Activated CD8-positive, alpha-beta memory T cell treated with anti-CD3 and anti-CD28 coated beads, Interleukin-2, amount 10 ng/mL, durations not matched to agents 7 days and 5 days (primary cell): ENCODE results near the gene TBC1D2B. TPM values are rescaled to one million over a fixed set of nuclear protein-coding genes. Genes with fewer than 3 reads are reported as not detected.
A peak's percentile ranks its signal among the peaks of the same experiment; 100 is the strongest.

Experiments used
- ATAC-seq: fragments of 150-1000 bp; cut with Tn5 transposase; one replicate; pipeline ENCODE4 v1.10.0; 2021; ENCODE audit warnings: moderate library complexity
- CTCF ChIA-PET: fragments of 350-600 bp; sonication (Branson Sonifier 250); formaldehyde crosslinking; loops from one replicate; lab custom pipeline; 2021; ENCODE audit warnings: antibody characterized with exemption; lab: Charles Lee
- DNase-seq: peaks from one replicate; pipeline ENCODE4 v3.0.0-alpha.2; 2020
- H3K27ac Mint-ChIP-seq: one replicate; pipeline ENCODE4 v1.8.0; 2021; ENCODE audit warnings: mild to moderate bottlenecking, mixed read lengths
- H3K27me3 Mint-ChIP-seq: one replicate; pipeline ENCODE4 v1.8.0; 2021; ENCODE audit warnings: mixed read lengths
- H3K36me3 Mint-ChIP-seq: one replicate; pipeline ENCODE4 v1.8.0; 2021; ENCODE audit warnings: mild to moderate bottlenecking, mixed read lengths
- H3K4me1 Mint-ChIP-seq: one replicate; pipeline ENCODE4 v1.8.0; 2021; ENCODE audit warnings: mixed read lengths
- H3K4me3 Mint-ChIP-seq: one replicate; pipeline ENCODE4 v1.8.0; 2021; ENCODE audit warnings: mild to moderate bottlenecking, moderate library complexity, mixed read lengths
- H3K9me3 Mint-ChIP-seq: one replicate; pipeline ENCODE4 v1.8.0; 2022; ENCODE audit warnings: low read depth, mixed read lengths
- total RNA-seq, 2 experiments: library from RNA; stranded (reverse); gene quantifications; one replicate each; pipeline ENCODE4 v1.2.3, GENCODE V29; 2021

The TBC1D2B gene
- 100 to 1,000 TPM; 118 to 135 TPM for total RNA-seq

DNA sequence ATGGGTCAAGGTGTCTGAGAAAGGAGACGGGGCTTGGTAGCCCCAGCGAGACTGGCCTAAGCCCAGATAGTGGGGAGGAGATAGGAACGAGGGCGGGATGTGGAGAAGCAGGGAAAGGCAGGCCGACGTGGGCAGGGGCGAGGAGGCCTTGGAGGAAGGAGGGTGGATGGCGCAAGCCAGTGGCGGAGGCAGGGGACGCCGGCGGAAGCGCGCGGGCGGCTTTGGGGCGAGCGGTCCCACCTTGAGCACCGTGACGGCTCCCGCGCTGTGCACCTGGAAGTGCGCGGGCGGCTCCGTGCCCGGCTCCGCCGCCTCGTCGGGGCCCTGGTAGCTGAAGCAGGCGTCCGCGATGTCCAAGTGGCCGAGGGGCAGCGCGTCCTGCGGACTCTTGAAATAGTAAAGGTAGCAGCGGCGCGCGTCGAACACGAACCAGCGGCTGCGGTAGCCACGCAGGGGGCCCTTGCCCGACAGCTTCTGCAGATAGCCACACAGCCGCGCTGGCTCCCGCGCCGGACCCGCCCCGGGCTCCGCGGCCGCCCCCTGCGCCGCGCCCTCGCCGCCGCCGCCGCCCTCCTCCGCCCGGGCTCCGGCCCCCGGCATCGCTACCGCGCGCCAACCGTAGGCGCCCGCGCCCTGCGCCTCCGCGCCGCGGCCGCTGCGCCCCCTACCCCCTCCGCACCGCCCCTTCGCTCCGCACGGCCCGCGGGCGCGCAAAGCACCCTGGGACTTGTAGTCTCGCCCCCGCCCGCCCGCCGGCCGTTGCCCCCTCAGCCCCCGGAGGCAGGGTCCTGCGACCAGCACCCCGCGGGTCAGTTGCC, at the start of gene TBC1D2B:
TBC1D2B (minus strand) TSS at position 659 of the 818 bp plus-strand sequence; CDS start at position 600, 59 bp downstream.
- Mint-ChIP-seq H3K9me3 (no peaks in the 10 kb centered on the region), H3K27me3 (no peaks in the 10 kb centered on the region), H3K27ac (peak within 1 kb of the TSS; percentile 94), H3K4me1 (peaks cover 41% of the 10 kb centered on the region), H3K36me3 (peaks cover 22% of the 10 kb centered on the region), H3K4me3 (peak within 1 kb of the TSS; percentile 100)
- ATAC-seq (peak; percentile 86), DNase-seq (peak; percentile 77)
- CTCF ChIA-PET, result interaction anchor here (0.8 to 19.7 kb wide), 9 partner anchors 8 to 76 kb away, joined by 3 to 251 read pairs (median 4); no protein-coding TSS in a partner anchor

- Mint-ChIP-seq H3K4me3 (no peak overlapping the region), H3K9me3 (no peaks in the 10 kb centered on the region), H3K36me3 (no peaks in the 10 kb centered on the region), H3K27me3 (no peaks in the 10 kb centered on the region), H3K27ac (no peak overlapping the region), H3K4me1 (no peaks in the 10 kb centered on the region)
- CTCF ChIA-PET, result interaction anchor here (2.6 to 7.2 kb wide), 2 partner anchors 12 to 69 kb away, joined by 11 to 120 read pairs; no protein-coding TSS in a partner anchor
- no peak for DNase-seq
- ATAC-seq, result no peak
Measured at GRCh38 chr15:78125267-78125666, 47.8 kb upstream of the TBC1D2B start.

DNA sequence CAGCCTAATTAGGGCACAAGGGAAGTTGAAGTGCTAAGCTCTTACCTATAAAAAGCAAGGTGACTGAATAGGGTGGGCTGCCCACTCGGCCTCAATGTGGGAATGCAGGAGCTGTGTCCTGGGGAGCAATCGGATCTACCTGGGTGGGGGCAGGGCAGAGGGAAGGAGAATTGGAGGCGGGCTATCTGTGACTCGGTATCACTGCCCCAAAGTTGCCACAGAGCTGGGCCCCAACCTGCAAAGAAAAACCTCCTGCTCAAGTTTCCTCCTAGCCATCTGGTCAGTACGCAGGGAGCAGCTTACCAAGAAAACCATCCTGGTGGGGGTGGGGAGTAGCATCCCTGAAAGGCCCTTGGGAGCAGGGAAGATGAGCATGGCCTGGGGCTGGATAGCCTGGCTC, 43.0 kb upstream of the TBC1D2B start:
- ATAC-seq, result no peak
- Mint-ChIP-seq H3K4me1 (peaks cover 3% of the 10 kb centered on the region), H3K4me3 (no peak overlapping the region), H3K27me3 (peaks cover 4% of the 10 kb centered on the region), H3K36me3 (no peaks in the 10 kb centered on the region), H3K9me3 (no peaks in the 10 kb centered on the region), H3K27ac (no peak overlapping the region)
- CTCF ChIA-PET, result interaction anchor here (1.0 to 2.0 kb wide), 3 partner anchors 10 to 154 kb away, joined by 3 to 15 read pairs (median 4); no protein-coding TSS in a partner anchor
- DNase-seq, result no peak

- ATAC-seq (no peak), DNase-seq (no peak)
- peaks cover 2% of the 10 kb centered on the region for H3K27me3 Mint-ChIP-seq
- CTCF ChIA-PET, result interaction anchor here (0.7 to 14.6 kb wide), 27 partner anchors 8 to 310 kb away, joined by 3 to 251 read pairs (median 4); partner anchors contain the start of genes IDH3A and TBC1D2B
- peaks cover 18% of the 10 kb centered on the region for H3K4me1 Mint-ChIP-seq
- H3K4me3 Mint-ChIP-seq, result no peak overlapping the region
- no peaks in the 10 kb centered on the region for H3K36me3 Mint-ChIP-seq
- H3K9me3 Mint-ChIP-seq, result no peaks in the 10 kb centered on the region
- H3K27ac Mint-ChIP-seq, result no peak overlapping the region
Measured at GRCh38 chr15:78112551-78112950, 35.0 kb upstream of the TBC1D2B start.

GRCh38 chr15:78111788-78112187, 34.3 kb upstream of the TBC1D2B start:
- Mint-ChIP-seq H3K4me1 (peaks cover 25% of the 10 kb centered on the region), H3K9me3 (no peaks in the 10 kb centered on the region), H3K27ac (no peak overlapping the region), H3K36me3 (no peaks in the 10 kb centered on the region), H3K27me3 (no peaks in the 10 kb centered on the region), H3K4me3 (no peak overlapping the region)
- ATAC-seq (no peak), DNase-seq (no peak)
- CTCF ChIA-PET, result interaction anchor here (1.0 to 14.6 kb wide), 15 partner anchors 10 to 311 kb away, joined by 3 to 251 read pairs (median 4); partner anchors contain the start of gene TBC1D2B

DNA sequence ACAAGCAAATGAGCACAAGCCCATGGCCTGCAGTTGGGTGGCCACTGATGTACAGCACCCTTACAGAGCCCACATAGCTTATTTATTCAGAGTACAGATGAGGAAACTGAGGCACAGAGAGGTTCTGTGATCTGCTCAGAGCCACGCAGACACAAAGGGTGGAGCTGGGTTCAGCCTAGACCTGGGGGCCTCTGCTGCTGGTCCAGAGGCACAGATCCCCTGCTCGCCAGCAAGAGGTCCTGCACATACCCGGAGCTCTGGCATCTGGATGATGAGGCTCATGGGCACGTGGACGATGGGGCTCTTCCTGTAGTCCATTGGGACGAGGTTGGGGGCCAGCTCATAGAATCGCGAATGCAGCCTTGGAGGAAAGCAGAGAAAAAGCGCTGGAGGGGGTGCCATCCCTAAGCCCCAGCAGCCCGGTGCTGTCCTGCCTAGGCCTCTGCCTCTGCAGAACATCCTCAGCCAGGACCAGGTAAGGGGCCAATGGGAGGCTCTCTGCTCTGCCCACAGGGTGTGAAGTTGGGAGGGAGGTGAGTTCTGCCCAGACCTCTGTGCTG, 33.5 kb upstream of the TBC1D2B start:
- CTCF ChIA-PET, result interaction anchor here (0.8 to 14.6 kb wide), 10 partner anchors 36 to 312 kb away, joined by 3 to 251 read pairs (median 58); partner anchors contain the start of gene TBC1D2B
- ATAC-seq, result no peak

GRCh38 chr15:78110096-78110495, 32.6 kb upstream of the TBC1D2B start:
- DNase-seq (no peak), ATAC-seq (no peak)
- H3K36me3 Mint-ChIP-seq, result no peaks in the 10 kb centered on the region
- H3K4me1 Mint-ChIP-seq, result peaks cover 42% of the 10 kb centered on the region
- CTCF ChIA-PET, result interaction anchor here (0.7 to 14.6 kb wide), 12 partner anchors 35 to 153 kb away, joined by 3 to 251 read pairs (median 9); partner anchors contain the start of gene TBC1D2B
- no peaks in the 10 kb centered on the region for H3K9me3 Mint-ChIP-seq
- H3K27me3 Mint-ChIP-seq, result no peaks in the 10 kb centered on the region
- H3K27ac Mint-ChIP-seq, result no peak overlapping the region
- H3K4me3 Mint-ChIP-seq, result no peak overlapping the region

More for the DNA sequence above, 33.5 kb upstream of the TBC1D2B start:
- Mint-ChIP-seq H3K27ac (no peak overlapping the region), H3K36me3 (no peaks in the 10 kb centered on the region), H3K9me3 (no peaks in the 10 kb centered on the region), H3K4me3 (no peak overlapping the region), H3K27me3 (no peaks in the 10 kb centered on the region), H3K4me1 (peaks cover 33% of the 10 kb centered on the region)
- no peak for DNase-seq

DNA sequence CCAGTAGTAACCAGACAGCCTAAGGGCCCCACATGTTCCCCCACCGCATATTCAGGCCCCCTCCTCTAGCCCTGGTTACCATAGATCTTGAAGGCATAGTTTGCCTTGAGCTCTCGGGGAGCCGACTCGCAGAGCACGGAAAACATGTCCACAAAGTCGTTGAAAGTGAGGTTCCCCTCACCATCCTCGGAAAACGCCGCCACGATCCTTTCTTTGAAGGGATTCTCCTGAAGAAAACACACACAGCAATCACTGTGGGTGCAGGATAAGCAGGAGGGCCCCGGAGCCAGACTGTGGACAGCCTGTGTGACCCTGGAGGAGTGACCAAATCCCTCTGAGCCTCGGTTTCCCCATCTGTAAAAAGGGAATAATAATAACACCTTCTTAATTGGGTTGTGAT, 31.6 kb upstream of the TBC1D2B start:
- Mint-ChIP-seq H3K4me3 (no peak overlapping the region), H3K27me3 (no peaks in the 10 kb centered on the region), H3K4me1 (peaks cover 51% of the 10 kb centered on the region), H3K27ac (no peak overlapping the region), H3K36me3 (no peaks in the 10 kb centered on the region), H3K9me3 (no peaks in the 10 kb centered on the region)
- ATAC-seq (no peak), DNase-seq (no peak)
- CTCF ChIA-PET, result interaction anchor here (0.8 to 14.6 kb wide), 33 partner anchors 9 to 199 kb away, joined by 3 to 251 read pairs (median 7); partner anchors contain the start of genes SH2D7, SKIC8 and TBC1D2B

DNA sequence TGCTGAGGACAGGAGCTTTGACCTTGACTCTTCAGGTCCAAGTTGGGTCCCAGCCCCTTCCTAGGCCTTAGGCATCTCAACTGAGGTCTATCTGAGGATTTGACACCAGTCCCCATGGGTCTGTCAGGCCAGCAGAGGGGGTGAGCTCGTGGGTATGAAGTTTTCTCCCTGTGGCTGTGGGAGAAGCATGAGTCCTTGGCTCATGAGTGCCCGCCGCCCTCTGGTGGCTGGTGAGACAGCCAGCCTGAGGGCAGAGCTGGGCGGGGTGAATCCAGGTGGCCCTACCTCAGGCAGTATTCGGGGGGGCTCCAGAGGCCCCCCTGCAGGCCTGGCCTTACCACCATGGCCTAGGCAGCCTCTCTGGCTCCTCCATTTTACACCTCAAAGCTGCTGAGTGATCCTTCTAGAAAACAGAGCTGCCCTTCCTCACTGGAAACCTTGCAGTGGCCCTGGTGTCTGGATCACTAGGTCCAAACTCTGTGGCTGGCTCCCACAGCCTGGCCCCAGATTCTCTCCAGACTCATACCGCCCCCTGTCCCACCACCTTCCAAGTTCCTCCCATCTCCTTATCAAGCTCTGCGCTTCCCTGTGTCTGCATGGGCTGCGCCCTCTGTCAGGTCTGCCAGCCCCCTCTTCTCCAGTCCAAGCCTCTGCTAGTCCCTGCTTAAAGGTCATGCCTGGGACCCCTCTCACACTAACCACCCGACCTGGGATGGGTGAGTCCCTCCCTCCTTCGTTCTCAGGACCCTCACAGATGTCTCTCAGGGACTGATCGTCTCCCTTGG, 31.0 kb upstream of the TBC1D2B start:
- H3K27ac Mint-ChIP-seq, result no peak overlapping the region
- CTCF ChIA-PET, result interaction anchor here (0.6 to 14.6 kb wide), 51 partner anchors 9 to 736 kb away, joined by 3 to 251 read pairs (median 6); partner anchors contain the start of genes CIB2, SH2D7, SKIC8 and TBC1D2B
- no peaks in the 10 kb centered on the region for H3K27me3 Mint-ChIP-seq
- H3K4me3 Mint-ChIP-seq, result no peak overlapping the region
- ATAC-seq (peak; percentile 71), DNase-seq (peak; percentile 92)
- no peaks in the 10 kb centered on the region for H3K36me3 Mint-ChIP-seq
- H3K4me1 Mint-ChIP-seq, result peaks cover 56% of the 10 kb centered on the region
- no peaks in the 10 kb centered on the region for H3K9me3 Mint-ChIP-seq

DNA sequence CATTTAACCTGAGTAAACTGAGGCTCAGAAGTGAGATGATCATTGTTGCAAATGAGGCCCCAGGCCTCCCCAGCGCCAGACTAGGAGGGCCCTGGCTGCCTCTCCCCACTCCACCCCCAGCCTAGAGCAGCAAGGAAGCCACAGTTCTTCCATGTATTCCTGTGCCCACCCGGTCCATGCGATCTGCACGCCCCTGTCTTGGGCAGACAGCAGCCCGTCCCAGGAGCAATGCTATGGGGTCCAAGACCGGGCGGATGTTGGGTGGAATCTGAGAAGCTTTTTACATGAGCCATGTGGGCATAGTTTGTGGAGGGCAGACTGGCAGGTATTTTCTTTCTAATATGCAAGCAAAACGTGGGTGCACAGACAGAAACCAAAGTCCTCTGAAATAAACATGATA, 30.0 kb upstream of the TBC1D2B start:
- peak overlapping the region; percentile 15 for H3K27ac Mint-ChIP-seq
- H3K4me3 Mint-ChIP-seq, result no peak overlapping the region
- CTCF ChIA-PET, result interaction anchor here (0.7 to 14.6 kb wide), 23 partner anchors 15 to 173 kb away, joined by 3 to 251 read pairs (median 12); partner anchors contain the start of genes CIB2, SH2D7 and TBC1D2B
- no peaks in the 10 kb centered on the region for H3K36me3 Mint-ChIP-seq
- DNase-seq (no peak), ATAC-seq (no peak)
- no peaks in the 10 kb centered on the region for H3K9me3 Mint-ChIP-seq
- no peaks in the 10 kb centered on the region for H3K27me3 Mint-ChIP-seq
- H3K4me1 Mint-ChIP-seq, result peaks cover 62% of the 10 kb centered on the region

- Mint-ChIP-seq H3K36me3 (no peaks in the 10 kb centered on the region), H3K4me1 (peaks cover 76% of the 10 kb centered on the region), H3K27me3 (no peaks in the 10 kb centered on the region), H3K9me3 (no peaks in the 10 kb centered on the region), H3K4me3 (peak overlapping the region; percentile 59), H3K27ac (peak overlapping the region; percentile 89)
- ATAC-seq (no peak), DNase-seq (peak; percentile 71)
- CTCF ChIA-PET, result interaction anchor here (1.2 to 14.6 kb wide), 11 partner anchors 13 to 204 kb away, joined by 4 to 251 read pairs (median 18); partner anchors contain the start of genes SH2D7 and TBC1D2B
Measured at GRCh38 chr15:78105476-78106241, 28.1 kb upstream of the TBC1D2B start.
